Left lobe of liver (tissue), 2 donors: ENCODE results near the gene PFN1. TPM values are rescaled to one million over a fixed set of nuclear protein-coding genes. Genes with fewer than 3 reads are reported as not detected.
"Not testable (repeated sequence)": the region's sequence is repeated elsewhere in the genome, so short reads cannot be mapped to it uniquely, and the experiment has no call there.

Experiments used
- ATAC-seq: fragments of 200-7000 bp; cut with Tn5 transposase; one replicate; pipeline ENCODE4 v1.9.1; 2020; ENCODE audit warnings: mild to moderate bottlenecking, moderate library complexity
- DNase-seq: peaks from one replicate; pipeline ENCODE4 v3.0.0-alpha.2; 2020; ENCODE audit warnings: low spot score
- total RNA-seq: library from RNA; stranded (reverse); gene quantifications from one replicate; pipeline ENCODE4 v1.2.1, GENCODE V29; 2021
- donor health status: DM: no; HTN: no; CAD: no; lungs with moderate emphysema.
- donor health status: DM: no; HTN: yes; CAD: no.

PFN1 gene
- total RNA-seq, 1 donor from 2014 or later: 254 TPM

DNA sequence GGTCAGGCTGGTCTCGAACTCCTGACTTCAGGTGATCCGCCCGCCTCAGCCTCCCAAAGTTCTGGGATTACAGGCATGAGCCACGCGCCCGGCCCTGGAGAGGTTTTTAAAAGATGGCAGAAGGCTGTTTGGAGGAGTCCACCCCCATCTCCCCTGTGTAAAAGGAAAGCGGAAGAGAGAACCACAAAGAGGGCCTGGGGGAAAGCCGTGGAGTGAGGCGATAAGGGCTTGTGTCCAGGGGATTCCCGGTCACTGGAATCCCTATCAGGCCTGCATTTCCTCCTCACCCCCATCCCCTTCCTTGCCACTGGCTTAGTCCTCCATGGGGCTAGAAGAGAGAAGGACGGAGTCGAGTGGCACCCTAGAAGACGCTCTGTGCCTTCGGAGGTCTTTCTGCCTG, 16.4 kb downstream of the PFN1 start, which contains the start of gene GP1BA:
TSS of gene GP1BA (plus strand) at position 315 of the 400 bp plus-strand sequence. CDS start 328 bp downstream, outside the sequence.
- ATAC-seq (no peak), DNase-seq (no peak)

DNA sequence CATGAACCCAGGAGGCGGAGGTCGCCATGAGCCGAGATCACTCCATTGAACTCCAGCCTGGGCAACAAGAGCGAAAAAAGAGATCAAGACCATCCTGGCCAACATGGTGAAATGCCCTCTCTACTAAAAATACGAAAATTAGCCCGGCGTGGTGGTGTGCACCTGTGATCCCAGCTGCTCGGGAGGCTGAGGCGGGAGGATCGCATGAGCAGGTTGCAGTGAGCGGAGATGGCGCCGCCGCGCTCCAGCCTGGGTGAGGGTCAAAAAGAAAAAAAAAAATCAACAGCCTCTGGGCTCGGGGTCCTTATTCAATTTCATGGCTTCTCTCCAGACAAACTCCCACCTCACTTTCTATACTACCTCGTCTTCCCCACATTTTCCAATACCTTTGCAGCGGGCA, 19.4 kb downstream of the PFN1 start:
- ATAC-seq: no peak
- DNase-seq: no peak

DNA sequence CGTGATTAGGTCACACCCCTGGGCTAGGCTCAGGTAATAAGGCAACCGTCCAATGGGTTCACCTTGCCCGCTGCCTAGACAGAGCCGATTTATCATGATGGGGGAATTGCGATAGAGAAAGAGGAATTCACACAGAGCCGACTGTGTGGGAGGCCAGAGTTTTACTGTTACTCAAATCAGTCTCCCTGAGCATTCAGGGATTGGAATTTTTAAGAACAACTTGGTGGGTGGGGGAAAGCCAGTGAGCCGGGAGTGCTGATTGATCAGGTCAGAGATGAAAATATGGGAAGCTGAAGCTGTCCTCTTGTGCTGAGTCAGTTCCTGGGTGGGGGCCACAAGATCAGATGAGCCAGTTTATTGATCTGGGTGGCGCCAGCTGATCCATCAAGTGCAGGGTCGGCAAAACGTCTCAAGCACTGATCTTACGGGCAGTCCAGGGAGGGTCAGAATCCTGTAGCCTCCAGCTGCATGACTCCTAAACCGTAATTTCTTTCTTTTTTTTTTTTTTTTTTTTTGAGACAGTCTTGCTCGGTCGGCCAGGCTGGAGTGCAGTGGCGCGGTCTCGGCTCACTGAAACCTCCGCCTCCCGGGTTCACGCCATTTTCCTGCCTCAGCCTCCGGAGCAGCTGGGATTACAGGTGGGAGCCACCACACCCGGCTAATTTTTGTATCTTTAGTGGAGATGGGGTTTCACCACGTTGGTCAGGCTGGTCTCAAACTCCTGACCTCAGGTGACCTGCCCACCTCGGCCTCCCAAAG, 21.6 kb downstream of the PFN1 start:
- ATAC-seq, DNase-seq: not testable (repeated sequence)

DNA sequence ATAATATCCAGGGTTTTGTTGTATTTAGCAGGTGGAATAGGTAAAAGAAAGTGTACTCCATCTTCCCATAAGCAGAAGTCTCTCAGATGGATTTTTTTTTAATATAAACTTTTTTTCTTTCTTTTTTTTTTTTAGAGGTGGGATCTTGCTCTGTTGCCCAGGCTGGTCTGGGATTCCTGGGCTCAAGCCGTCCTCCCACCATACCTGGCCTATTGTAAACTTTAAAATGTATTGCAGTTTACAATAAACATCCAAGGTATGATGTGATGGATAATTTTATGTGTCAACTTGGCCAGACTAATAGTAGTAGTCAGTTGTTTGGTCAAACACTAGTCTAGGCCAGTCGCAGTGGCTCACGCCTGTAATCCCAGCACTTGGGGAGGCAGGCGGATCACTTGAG, 27.0 kb downstream of the PFN1 start:
- ATAC-seq (no peak), DNase-seq (no peak)

DNA sequence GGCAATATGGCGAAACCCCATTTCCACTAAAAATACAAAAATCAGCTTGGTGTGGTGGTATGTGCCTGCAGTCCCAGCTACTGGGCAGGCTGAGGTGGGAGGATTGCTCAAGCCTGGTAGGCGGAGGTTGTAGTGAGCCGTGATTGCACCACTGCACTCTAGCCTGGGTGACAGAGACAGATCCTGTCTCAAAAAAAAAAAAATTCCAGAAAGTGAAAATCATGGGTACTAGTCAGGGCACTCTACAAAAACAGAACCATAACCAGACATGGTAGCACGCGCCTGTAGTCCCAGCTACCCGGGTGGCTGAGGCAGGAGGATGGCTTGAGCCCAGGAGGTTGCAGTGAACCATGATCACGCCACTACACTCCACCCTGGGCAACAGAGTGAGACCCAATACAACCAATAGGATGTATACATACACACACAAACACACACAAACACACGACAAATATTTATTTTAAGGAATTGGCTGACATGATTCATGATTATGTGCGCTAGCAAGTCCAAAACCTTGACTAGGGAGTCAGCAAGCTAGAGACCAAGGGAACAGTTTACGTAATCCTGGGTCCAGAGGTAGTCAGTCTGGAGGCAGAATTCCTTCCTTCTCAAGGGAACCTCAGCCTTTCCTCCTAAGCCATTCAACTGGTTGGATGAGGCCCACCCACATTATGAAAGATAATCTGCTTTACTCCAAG, 27.8 kb downstream of the PFN1 start:
- peak; percentile 89 for ATAC-seq

DNA sequence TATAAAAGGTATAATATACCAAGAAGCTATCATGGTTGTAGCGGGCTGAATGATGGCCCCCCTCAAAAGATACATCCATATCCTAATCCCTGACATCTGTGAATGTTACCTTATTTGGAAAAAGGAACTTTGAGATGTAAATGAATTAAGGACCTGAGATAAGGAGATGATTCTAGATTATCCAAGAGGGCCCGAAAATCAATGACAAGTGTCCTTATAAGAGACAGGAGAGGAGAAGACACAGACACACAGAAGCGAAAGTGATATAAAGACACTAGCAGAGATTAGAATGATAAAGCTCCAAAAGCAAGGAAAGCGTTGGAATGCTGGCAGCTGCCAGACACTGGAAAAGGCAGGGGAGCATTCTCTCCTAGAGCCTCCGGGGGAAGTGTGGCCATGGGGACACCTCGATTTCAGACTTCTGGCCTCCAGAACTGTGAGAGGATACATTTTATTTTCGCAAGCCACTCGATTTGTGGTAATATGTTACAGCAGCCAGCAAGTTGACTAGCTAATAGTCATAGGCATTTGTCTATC, 28.8 kb downstream of the PFN1 start:
- DNase-seq (no peak), ATAC-seq (peak; percentile 35)

More for the DNA sequence above, 27.8 kb downstream of the PFN1 start:
- DNase-seq: peak; percentile 85

DNA sequence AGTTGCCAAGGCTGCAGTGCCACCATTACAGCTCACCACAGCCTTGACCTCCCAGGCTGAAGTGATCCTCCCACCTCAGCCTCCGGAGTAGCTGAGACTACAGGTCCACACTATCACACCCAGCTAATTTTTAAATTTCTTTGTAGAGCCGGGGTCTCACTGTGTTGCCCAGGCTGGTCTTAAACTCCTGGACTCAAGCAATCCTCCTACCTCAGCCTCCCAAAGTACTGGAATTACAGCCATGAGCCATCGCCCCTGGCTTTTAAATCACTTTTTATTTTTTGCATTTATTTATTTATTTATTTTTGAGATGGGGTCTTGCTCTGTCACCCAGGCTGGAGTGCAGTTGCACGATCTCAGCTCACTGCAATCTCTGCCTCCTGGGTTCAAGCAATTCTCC, 33.8 kb downstream of the PFN1 start:
- not testable (repeated sequence) for ATAC-seq, DNase-seq

DNA sequence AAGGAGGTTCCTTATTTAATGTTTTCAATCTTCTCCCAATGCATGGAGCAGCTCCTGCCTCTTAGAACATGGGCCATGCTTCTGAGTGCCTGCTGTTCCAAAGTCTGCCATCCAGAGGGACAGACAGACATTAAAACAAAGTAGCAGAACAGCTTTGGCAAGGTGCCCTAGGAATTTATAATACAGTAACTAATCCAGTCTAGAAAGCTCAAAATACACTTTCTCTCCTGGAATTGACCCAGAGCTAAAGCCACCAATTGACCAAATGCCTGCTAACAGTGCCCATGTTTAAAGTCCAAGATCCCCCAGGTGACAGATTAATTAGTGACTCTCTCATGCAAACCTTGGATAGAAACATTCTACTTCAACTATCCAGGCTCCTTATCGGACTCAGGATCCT, 34.3 kb downstream of the PFN1 start:
- DNase-seq (no peak), ATAC-seq (peak; percentile 58)

DNA sequence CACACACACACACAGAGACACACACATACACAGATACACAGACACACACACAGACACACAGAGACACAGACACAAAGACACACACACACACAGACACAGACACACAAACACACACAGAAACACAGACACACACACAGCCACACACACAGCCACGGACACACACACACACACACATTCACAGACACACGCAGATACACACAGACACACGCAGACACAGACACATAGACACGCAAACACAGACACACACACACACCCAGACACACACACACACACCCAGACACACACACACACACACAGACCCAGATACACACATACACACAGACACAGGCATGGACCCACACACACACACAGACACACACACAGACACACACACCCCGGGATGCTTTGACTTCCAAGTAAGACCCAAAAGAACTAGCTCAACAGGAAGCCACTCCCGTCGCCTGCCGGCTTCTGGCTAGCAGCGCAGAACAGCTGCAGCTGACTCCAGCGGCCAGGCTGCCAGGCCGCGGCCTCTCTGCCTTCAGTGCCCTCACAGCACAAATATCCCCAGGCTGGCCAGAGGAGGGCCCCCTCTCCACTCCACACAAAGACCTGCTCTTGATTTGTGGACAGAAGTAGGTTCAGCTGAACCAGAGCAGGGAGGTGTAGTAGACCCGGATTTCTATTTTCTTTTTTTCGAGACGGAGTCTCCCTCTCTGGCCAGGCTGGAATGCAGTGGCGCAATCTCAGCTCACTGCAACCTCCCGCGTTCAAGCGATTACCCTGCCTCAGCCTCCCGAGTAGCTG, 39.4 kb downstream of the PFN1 start:
- DNase-seq: peak; percentile 90
- peak; percentile 93 for ATAC-seq

DNA sequence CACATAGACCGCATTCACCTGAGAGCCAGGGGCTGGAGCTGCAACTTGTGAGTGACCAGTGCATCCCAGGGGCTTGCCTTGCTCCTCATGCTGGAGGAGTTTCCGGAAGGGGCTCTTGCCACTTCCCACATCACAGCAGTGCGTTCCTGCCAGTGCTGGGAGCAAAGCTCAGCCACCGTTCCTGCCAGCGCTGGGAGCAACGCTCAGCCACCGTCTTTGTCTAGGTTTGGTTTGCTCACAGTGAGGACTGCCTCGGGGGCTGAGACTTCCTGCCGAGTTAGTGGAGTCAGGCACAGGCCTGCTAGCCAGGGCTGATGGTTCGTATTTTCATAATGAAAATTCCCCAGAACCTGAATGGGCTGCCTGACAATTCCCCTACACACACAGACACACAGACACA, 40.0 kb downstream of the PFN1 start:
- ATAC-seq: peak; percentile 74
- DNase-seq: peak; percentile 72

DNA sequence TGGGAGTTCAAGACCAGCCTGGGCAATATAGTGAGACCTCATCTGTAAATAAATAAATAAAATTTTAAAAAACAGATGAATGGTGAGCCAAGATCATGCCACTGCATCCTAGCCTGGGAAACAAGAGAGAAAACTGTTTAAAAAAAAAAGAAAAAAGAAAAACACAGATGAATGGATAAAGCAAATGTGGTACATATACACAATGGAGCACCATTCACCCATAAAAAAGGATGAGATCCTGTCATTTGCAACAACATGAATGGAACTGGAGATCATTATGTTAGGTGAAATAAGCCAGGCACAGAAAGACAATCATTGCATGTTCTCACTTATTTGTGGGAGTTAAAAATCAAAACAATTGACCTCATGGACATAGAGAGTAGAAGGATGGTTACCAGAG, 41.7 kb downstream of the PFN1 start:
- DNase-seq, ATAC-seq: not testable (repeated sequence)

DNA sequence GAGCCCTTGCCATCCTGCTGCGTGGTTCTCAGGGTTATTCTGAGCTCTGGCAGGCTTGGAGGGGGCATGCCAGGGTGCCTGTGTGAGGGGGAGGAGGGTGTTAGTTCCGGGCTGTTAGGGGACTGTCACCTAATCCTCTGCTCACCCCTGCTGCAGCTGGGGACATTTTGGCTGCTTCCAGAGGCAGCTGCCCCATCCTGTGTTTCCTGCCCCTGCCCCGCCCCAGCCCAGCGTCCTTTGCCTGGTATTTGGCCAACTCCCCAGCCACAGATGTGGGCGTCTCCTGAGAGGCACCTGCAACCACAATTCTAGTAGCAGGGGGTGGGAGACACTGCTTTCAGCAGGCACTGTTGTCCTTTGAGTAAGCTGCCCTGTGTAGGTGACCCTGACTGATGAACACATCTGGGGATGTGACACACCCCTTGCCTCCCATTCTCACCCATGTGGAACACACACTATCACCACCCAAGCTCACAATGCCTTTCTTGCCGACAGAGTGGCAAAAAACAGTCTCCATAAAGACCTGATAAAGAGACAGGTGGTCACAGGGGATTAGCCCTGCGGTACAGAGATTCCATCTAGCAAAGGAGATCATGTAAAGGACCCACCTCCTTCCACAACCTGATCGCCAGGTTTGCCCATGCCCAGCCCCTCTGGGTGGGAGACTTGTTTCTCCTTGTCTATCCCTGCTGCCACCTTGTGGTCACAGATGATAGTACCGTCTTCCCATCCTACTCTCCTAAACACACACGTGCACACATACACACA, 45.1 kb downstream of the PFN1 start, which contains the start of gene CHRNE:
TSS of gene CHRNE (minus strand) at position 48 of the 768 bp plus-strand sequence. CDS start at position 13, 35 bp downstream.
- ATAC-seq: peak; percentile 59
- peak; percentile 80 for DNase-seq

DNA sequence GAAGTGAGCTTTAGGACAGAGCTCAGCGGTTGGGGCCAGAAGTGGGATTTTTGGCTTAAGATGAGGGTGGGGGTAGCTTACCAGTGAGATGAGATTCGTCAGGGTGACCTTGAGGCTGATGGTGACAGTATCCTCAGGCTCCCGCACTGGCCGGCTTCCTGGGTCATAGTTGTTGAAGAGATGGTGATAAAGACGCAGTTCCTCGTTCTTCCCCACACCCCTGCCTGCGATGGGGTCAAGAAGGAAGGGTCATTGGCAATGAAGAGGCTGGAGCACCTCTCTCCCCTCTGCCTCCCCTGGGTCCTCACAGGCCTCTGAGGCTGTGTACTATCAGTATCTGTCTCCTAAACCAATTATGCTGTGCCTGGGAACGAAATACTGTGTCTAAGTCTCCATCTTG, 45.8 kb downstream of the PFN1 start:
- DNase-seq: no peak
- ATAC-seq: no peak

DNA sequence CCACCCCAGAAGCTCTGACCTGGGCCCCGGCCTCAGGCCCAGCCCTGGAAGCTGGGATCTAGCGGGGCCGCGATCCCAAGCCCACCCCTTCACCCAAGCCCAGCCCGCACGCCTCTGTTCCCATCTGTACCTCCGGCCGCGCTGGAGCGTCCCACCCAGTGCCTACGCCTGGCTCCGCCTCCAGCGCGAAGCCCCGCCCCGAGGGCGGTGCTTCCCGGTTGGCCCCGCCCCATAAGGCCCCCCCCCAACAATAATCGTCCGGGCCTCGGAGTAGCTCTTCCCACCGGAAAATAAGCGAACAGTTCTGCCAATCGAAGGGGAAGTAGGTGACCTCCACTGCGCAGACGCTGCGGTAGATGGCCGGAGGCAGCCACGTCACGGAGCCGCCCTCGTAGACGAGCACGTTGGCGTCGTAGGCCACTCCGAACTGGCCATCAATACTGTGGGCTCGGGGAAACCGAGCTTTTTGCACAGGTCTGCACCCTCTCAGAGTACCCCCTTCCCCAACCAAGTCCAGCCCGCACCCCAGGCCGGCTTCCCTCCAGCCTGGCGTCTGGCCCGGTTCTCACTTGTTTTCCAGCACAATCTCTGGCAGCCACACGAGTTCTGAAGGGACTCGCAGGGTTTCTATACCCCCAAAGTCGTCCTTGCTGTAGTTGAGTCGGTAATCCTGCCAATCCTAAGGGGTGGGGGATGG, 46.5 kb downstream of the PFN1 start:
- ATAC-seq: no peak
- DNase-seq: peak; percentile 60

DNA sequence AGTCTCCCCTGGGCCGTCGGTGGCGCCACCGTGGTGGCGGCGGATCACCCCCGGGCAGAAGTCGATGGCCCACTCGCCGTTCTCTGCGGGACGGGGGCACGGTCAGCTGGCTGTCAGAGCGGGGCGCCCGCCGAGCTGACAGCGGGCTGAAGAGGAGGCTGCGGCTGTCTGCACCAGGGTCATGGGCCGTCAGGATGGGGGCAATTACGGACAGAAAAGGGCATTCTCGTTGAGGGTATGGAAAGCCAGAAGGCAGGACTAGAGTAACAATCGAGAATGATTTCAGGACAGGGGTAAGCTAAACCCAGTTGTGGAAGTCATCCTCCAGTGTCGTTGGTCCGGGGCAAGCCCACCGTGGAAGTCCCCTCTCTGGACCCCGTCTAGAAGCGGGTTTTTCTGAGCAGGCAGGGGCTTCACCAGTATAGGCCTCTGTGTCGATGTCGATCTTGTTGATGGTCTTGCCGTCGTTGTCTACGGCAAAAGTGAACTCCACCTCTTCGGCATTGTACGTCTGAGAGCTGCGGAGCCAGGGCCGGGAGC, 47.2 kb downstream of the PFN1 start:
- ATAC-seq (no peak), DNase-seq (no peak)

DNA sequence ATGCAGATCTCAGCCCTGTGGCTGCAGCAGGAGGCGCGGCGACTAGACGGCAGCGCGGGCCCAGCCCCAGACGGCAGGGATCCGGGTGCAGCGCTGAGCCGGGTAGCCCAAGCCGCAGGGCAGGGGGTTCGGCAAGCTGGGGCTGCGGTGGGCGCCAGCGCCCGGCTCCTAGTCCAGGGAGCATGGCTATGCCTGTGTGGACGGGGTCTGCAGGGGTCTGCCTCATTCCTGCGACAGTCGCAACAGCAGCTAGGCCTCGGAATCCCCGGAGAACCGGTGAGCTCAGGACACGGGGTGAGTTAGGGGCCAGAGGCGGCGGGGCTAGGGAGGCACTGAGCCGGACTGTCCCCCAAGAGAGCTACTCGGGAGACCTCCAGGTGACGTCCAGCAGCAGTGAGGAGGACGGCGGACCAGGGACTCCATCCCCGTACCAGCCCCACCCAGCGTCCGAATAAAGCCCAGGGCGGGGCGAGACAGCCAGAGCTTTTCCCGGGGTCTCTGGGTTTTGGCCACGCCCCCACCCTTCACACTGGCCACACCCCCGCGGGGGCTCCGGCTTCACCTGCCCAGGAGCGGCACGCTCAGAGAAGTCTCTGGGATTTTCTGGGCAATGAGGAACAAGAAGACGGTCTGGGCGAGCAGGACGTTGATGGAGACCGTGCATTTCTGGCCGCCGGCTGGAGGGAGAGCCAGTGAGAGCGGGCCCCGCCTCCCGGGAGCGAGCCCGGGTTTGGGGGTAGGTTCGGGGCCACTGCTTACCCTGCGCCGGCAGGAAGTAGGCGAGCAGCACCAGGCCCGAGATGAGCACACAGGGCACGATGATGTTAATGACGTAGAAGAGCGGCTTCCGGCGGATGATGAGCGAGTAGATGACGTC, 47.9 kb downstream of the PFN1 start:
- no peak for ATAC-seq
- no peak for DNase-seq

DNA sequence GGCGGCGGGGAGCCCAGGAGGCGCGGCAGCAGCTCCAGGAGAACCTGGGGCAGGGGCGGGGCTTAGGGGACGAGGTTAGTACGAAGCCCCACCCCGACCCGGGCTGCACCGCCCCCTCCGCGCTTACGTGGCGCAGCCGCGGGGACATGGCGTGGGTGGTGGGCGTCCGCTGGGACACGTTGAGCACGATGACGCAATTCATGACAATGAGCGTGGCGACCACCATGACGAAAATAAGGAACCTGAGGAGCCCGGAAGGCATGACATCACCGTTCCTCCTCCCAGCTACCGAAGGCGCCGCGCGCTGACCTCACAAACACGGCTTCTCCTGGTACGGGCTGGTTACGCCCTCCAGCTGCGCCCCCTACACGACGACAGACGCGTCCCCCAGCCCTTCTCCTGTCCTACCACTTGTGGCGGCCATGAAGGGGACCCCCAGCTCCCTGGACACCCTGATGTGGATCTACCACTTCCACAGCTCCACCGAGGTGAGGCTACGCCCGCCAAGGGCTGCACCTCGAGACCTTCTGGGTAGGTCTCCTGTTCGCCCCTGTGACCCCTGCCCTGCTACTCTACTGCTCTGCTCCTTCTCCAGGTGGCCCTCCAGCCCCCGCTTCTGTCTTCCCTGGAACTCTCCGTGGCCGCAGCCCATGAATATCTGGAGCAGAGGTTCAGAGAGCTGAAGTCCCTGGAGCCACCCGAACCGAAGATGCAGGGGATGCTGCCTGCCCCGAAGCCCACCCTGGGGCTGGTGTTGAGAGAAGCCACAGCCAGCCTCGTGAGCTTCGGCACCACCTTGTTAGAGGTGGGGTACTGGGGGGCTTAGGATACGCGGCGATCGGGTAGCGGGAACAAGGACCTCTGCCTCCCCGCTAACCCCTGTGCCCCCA, 48.7 kb downstream of the PFN1 start, which contains the start of gene C17orf107:
TSS of gene C17orf107 (plus strand) at position 196 of the 890 bp plus-strand sequence. CDS start at position 423, 227 bp downstream.
- DNase-seq (peak; percentile 89), ATAC-seq (peak; percentile 78)
